Urothelium cell line (cell line): ENCODE measurements around the gene KIF14.
A peak's percentile ranks its signal among the peaks of the same experiment; 100 is the strongest.
"Not testable (repeated sequence)": the region's sequence is repeated elsewhere in the genome, so short reads cannot be mapped to it uniquely, and the experiment has no call there.

ENCODE experiments used
- DNase-seq: peaks from one replicate; pipeline ENCODE4 v3.0.0; 2011; ENCODE audit warnings: low spot score, mixed read lengths
- FAIRE-seq: peaks from 2 replicates; lab custom pipeline; 2011; peaks lifted over from hg19 to GRCh38; lab: Jason Lieb, UNC

The KIF14 gene

GRCh38 chr1:200634261-200635122 lies 13.9 kb upstream of the KIF14 start:
- FAIRE-seq (no peak), DNase-seq (no peak)

DNA sequence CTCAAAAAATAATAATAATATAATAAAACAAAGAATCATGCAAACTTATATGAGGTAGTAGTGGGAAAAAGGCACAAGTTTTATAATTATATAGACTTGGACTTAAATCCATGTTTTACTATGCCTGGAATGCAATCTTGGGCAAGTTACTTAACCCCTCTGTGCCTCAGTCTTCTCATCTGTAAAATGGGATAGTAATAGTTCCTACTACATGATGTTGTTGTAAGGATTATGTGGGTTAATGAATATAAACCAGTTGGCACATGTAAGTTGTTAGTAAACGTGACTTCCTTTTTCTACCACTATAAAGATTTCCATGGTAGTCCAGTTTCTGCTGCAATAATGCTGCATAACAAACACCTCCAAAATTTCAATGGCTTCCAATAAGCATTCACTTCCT lies 10.8 kb upstream of the KIF14 start:
- DNase-seq (no peak), FAIRE-seq (no peak)

GRCh38 chr1:200630515-200630899 lies 10.0 kb upstream of the KIF14 start:
- not testable (repeated sequence) for FAIRE-seq, DNase-seq

GRCh38 chr1:200629876-200630514 lies 9.4 kb upstream of the KIF14 start:
- no peak for DNase-seq
- no peak for FAIRE-seq

DNA sequence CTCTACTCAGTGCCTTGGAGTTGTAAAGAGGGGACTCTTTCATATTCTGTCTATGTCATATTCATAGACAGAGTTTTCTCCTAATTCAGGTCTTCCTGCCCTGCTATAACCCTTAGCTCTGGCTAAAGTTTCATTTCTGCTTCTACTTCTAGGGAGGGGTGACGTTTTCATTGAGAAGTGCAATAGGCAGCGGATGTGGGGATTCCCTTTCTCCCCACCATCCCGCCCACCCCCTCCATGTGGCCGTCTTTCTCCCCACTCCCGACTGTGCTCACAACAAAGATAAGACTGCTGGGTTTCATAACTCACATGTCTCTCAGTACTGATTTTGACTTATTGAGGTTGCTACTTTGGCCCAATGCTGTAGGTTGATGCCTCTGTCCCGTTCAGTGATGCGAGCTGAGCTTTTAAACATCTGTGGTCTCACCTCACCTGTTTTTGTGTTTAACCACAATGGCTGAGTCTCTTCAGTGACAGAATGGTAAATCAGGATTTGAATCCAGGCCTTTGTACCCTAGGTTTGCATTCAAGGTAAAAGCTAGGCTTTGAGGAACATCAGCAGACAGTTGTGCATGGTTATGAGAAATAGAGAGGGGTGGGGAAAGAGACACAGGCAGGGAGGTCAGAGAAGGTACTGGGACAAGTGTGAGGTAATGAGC lies 7.8 kb upstream of the KIF14 start:
- no peak for FAIRE-seq
- no peak for DNase-seq

DNA sequence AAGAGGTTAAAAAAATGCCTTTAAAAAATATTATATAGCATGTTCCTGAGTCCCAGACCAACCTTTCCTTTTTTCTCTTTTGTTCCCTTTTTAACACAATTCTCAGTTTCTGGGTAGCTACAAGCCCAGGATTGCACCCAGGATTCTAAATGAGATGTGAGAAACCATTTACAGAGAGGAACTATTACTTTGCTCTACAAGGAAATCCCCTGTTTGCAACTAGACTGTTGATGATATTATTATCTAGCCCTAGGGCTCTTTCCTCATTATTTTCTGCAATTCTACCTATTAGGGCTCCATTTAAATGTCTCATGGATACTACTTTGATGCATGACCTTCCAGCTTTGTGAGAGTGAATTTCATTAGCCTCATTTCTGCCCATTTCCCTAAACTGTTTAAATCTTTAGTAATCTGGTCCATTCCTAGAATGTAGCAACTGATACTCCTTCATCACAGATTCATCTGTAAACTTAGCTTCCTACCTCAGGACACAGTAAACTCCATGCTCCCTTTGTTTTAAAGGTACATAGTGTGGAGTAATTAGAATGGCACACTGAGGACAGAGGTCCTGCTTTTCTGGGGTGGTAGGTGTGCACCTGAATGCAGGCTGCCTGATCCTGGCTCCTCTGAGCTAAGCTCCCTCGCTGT lies 7.1 kb upstream of the KIF14 start:
- DNase-seq (no peak), FAIRE-seq (no peak)

DNA sequence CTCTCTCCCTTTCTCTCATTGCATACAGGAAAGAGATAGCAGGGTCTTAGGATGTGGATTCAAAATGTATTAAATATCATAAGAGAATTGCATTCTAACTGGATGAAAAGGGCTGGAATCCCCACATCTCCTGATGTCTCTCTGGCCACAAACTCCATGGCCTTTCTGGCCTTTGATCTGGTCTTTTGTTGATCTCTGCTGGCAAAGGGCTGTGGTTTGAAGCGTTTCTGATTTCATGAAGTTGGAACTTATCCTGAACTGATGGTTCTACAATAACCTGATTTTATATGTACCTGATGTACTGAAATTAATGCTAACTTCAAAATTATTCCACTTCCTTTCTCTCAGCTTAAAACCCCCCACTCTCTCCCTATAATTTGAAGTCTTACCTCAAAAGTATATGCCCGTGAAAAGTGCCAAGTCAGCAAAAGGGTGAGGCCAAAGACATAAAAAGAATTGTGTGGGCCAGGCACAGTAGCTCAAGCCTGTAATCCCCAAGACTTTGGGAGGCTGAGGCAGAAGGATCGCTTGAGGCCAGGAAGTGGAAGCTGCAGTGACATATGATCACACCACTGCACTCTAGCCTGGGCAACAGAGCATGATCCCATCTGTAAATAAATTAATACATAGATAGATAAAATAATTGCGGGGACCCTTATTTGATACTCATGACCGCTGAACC lies 6.4 kb upstream of the KIF14 start:
- DNase-seq (no peak), FAIRE-seq (no peak)

GRCh38 chr1:200625381-200625824 lies 4.9 kb upstream of the KIF14 start:
- peak; percentile 24 for DNase-seq
- FAIRE-seq: no peak

- FAIRE-seq (no peak), DNase-seq (no peak)
Measured at GRCh38 chr1:200624679-200625335, 4.3 kb upstream of the KIF14 start.

GRCh38 chr1:200619894-200620272 lies 668 bp downstream of the KIF14 start:
- FAIRE-seq: no peak
- DNase-seq: no peak

GRCh38 chr1:200610846-200611245 lies 9.7 kb downstream of the KIF14 start:
- FAIRE-seq: no peak
- DNase-seq: no peak

DNA sequence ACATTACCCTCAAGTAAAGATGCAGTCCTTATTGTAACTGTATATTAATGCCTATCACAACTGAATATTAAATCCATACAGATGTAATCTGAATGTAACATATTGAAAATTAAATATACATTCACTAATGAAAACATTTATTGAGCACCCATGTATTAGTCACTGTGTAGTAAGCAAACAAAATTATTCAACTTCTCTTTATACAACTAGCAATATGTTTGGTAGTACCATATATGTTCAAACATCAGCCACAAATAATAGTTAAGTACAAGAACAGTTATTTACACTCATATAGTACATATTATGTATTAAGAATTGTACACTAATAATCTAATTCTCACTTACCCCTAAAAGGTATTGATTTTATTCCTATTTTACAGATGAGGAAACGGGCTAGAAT lies 17.9 kb downstream of the KIF14 start:
- DNase-seq: no peak
- no peak for FAIRE-seq

DNA sequence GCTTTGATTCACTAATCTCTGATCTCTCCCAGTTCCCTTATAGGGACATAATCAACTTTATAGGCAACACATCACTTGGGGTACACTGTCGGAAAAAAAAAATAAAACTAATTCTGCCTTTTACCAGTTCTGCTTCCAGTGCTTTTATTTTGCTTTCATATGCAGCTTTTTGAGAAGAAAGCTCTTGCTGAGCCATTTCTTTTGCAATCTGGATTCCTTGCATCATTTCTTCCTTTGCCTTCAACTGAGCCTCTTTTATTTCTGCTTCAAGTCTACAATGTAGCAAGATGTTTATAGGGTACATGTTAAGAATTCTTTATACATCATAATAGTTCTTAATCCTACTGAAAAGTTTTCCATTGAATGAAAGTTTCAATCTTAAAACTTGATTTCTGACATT lies 30.6 kb downstream of the KIF14 start:
- FAIRE-seq (no peak), DNase-seq (no peak)

DNA sequence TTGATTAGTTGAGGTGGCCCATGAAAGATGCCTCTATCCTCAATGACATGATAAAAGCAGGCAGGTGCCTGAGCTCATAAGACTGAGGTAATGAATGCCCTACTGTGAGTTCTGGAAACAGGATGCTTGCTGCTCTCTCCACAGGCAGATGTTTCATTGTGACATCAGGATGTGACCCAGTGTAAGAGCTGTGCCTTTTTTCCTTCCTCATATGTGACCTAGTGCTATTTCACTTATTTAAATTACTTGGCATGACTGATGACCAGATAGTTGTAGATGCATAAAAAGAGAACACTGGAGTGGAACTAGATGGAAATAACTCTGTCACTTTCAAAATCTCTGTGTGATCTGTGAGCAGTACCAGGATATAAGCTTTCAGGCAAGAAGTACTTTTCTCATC lies 31.9 kb downstream of the KIF14 start:
- DNase-seq: no peak
- no peak for FAIRE-seq

- FAIRE-seq: no peak
- no peak for DNase-seq
Measured at GRCh38 chr1:200564319-200564718, 56.2 kb downstream of the KIF14 start.

GRCh38 chr1:200561856-200562214 lies 58.7 kb downstream of the KIF14 start:
- FAIRE-seq (no peak), DNase-seq (no peak)

DNA sequence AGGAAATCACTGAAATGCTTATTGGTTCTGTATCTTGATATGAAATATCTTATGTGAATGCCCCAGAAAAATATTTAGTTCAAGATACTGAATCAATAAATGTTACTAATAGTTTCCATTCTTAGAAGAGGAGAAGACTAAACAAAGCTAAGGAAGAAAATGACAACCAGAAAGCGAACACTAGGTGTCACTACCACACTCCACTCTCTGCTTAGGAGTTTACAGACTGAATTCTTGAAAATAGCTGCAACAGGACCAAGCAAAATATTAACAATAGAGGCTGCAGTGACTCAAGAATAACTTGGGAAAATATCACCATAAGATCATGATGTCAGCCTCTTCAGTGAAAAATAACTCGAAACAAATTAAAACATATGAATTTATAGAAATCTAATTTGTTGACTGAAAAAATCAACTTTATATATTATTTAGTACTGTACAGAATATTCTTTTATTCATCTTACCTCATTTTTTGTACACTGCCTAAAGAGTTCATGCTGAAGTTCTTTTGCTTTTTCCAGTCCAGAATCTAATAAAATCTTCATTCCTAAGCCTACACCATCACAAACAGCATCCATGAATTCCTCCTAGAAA lies 61.6 kb downstream of the KIF14 start:
- DNase-seq (peak; percentile 41), FAIRE-seq (no peak)

DNA sequence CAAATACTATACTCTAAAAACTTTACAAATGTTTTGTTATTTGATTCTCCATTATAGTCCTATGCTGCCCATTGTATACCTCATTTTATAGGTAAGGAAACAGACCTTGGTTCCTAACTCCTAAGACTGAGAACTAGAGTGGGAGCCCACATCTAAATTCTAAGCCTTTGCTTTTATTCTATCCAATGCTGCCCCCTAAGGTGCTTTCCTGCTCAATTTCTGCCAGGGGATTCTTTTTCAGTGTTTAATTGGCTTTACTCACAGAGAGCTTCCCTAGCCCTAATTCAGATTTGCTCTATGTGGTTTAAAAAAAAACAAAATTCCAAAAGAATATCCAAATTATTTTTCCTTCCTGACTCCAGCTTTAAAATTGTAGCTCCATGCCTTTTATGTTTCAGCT lies 64.5 kb downstream of the KIF14 start:
- DNase-seq (no peak), FAIRE-seq (no peak)

GRCh38 chr1:200552737-200553136 lies 67.8 kb downstream of the KIF14 start:
- not testable (repeated sequence) for DNase-seq, FAIRE-seq

- no peak for FAIRE-seq
Measured at GRCh38 chr1:200550367-200550766, 70.2 kb downstream of the KIF14 start.

More at GRCh38 chr1:200550367-200550766, 70.2 kb downstream of the KIF14 start:
- no peak for DNase-seq
